GM13976 (cell line): ENCODE data around the gene CLPSL2.

Experiments used
- DNase-seq: peaks from one replicate; pipeline ENCODE4 v3.0.0; 2012; ENCODE audit warnings: low spot score
- in situ Hi-C: fragments of 300-500 bp; cut with MboI; formaldehyde crosslinking; loops from one replicate; pipeline ENCODE4 v1.12.0; 2022; ENCODE audit warnings: low sequenced_read_pairs, mixed read lengths, inconsistent platforms; ENCODE audit not compliant: unreplicated experiment
- TF ChIP-seq, protein P1 (sequence below): IDR thresholded peaks from 2 replicates; pipeline ENCODE4 v1.5.1; 2012; ENCODE audit warnings: borderline replicate concordance, mild to moderate bottlenecking; ENCODE audit not compliant: insufficient read depth; ENCODE audit errors: extremely low read depth, missing control alignments, control extremely low read depth

Gene CLPSL2

GRCh38 chr6:35736982-35737412 is 39.4 kb upstream of the CLPSL2 start, which contains the start of gene ARMC12:
ARMC12 (plus strand) TSS chr6:35737032; CDS start chr6:35737109, 77 bp downstream.
- TF ChIP-seq, protein P1, sequence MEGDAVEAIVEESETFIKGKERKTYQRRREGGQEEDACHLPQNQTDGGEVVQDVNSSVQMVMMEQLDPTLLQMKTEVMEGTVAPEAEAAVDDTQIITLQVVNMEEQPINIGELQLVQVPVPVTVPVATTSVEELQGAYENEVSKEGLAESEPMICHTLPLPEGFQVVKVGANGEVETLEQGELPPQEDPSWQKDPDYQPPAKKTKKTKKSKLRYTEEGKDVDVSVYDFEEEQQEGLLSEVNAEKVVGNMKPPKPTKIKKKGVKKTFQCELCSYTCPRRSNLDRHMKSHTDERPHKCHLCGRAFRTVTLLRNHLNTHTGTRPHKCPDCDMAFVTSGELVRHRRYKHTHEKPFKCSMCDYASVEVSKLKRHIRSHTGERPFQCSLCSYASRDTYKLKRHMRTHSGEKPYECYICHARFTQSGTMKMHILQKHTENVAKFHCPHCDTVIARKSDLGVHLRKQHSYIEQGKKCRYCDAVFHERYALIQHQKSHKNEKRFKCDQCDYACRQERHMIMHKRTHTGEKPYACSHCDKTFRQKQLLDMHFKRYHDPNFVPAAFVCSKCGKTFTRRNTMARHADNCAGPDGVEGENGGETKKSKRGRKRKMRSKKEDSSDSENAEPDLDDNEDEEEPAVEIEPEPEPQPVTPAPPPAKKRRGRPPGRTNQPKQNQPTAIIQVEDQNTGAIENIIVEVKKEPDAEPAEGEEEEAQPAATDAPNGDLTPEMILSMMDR = no peak
- no peak for DNase-seq
- in situ Hi-C loops = loop anchor here (5.0 kb wide), 1 partner anchor 155 kb away; no protein-coding TSS in a partner anchor

- TF ChIP-seq, protein P1 = peak; percentile 53
- in situ Hi-C loops = loop anchor here (5.0 kb wide), 1 partner anchor 155 kb away; no protein-coding TSS in a partner anchor
- peak; percentile 87 for DNase-seq
These were observed 38.8 kb upstream of the CLPSL2 start for GRCh38 chr6:35737413-35738211.

- TF ChIP-seq, protein P1 = no peak
- DNase-seq = no peak
- in situ Hi-C loops = loop anchor here (5.0 kb wide), 1 partner anchor 158 kb away; no protein-coding TSS in a partner anchor
These were observed 36.5 kb upstream of the CLPSL2 start for GRCh38 chr6:35739645-35740524.

GRCh38 chr6:35742842-35743241 is 33.6 kb upstream of the CLPSL2 start:
- TF ChIP-seq, protein P1 = no peak
- DNase-seq = no peak
- in situ Hi-C loops = no loop called here

DNA sequence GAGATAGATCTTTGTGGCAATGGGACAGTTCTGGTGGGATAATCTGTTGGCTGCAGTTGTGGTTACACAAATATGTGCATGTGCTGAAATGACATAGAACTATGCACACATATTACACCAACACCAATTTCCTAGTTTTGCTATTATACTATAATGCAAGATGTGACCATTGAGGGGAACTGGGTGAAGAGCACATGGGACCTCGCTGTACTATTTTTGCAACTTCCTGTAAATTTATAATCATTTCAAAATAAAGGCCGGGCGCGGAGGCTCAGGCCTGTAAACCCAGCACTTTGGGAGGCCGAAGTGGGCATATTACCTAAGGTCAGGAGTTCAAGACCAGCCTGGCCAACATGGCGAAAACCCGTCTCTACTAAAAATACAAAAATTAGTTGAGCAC is 30.9 kb upstream of the CLPSL2 start:
- in situ Hi-C loops = no loop called here
- no peak for DNase-seq
- TF ChIP-seq, protein P1 = no peak

- in situ Hi-C loops = no loop called here
- DNase-seq = no peak
- TF ChIP-seq, protein P1 = no peak
These were observed 29.9 kb upstream of the CLPSL2 start for GRCh38 chr6:35746516-35746915.
